ENCODE data around the gene RASSF5.

- TF ChIP-seq CTCF (IDR thresholded peaks at IDR 0.05) (no peak), POLR2A (IDR thresholded peaks at IDR 0.05) (no peak)
Measured at GRCh38 chr1:206595581-206596318, 88.4 kb downstream of the RASSF5 start.
